Measurements from ENCODE around the gene SLC10A6.

GRCh38 chr4:86896596-86896995 is 47.4 kb upstream of the SLC10A6 start:
- TF ChIP-seq CTCF (IDR thresholded peaks at IDR 0.05; ENCODE audit: low read depth, low read length): no peak
- TF ChIP-seq POLR2A (IDR thresholded peaks at IDR 0.05; ENCODE audit: extremely low read depth, insufficient read length): no peak
- no peak for TF ChIP-seq MAX (IDR thresholded peaks at IDR 0.05; ENCODE audit: low read depth, low read length)
- no peak for TF ChIP-seq MYC (IDR thresholded peaks at IDR 0.05; ENCODE audit: low read depth, low read length)
